K562 (cell line): ENCODE measurements around the gene TMC5. TPM values are rescaled to one million over a fixed set of nuclear protein-coding genes. Genes with fewer than 3 reads are reported as not detected.

Source experiments
- ATAC-seq: fragments of 200-7000 bp; cut with Tn5 transposase; 3 replicates; pipeline ENCODE4 v1.9.1; 2020; ENCODE audit warnings: moderate library complexity
- BruUV-seq: library from RNA; stranded (reverse); fragments of 400-500 nt; replicated peaks from 2 replicates; lab custom pipeline; 2021; lab: Mats Ljungman, UMichigan
- CTCF ChIA-PET: fragments of 300-600 bp; formaldehyde crosslinking; extraction: SDS; loops from one replicate; lab custom pipeline; 2021; ENCODE audit warnings: low intra/inter-chr PET ratio; lab: Yijun Ruan, JAX
- POLR2A ChIA-PET: fragments of 300-600, 350-650 bp; sonication (Branson Sonifier 250); formaldehyde crosslinking; extraction: SDS; loops from one replicate; lab custom pipeline; 2021; ENCODE audit warnings: antibody characterized with exemption, inconsistent platforms; lab: Yijun Ruan, JAX
- DNase-seq, 4 experiments: peaks; one replicate each; pipeline versions ENCODE4 v3.0.0 to v3.0.0-alpha.2; 2011 to 2018; ENCODE audit warnings: low spot score in 3 of 4, mixed read lengths in 3 of 4; ENCODE audit errors: extremely low read depth in 1 of 4
- FAIRE-seq: peaks from 2 replicates; lab custom pipeline; 2011; peaks lifted over from hg19 to GRCh38; lab: Jason Lieb, UNC
- H2AFZ ChIP-seq: 2 replicates; pipeline ENCODE4 v1.6.0; 2011; ENCODE audit warnings: low read depth, low read length, control low read depth, inconsistent platforms
- H3K27ac ChIP-seq: fragments of 200-600 bp; 3 replicates; pipeline ENCODE4 v1.8.0; 2011; ENCODE audit warnings: low read depth, mild to moderate bottlenecking, control low read depth, inconsistent platforms, low read length, moderate library complexity, mixed read lengths; ENCODE audit errors: extremely low read depth
- H3K27me3 ChIP-seq, 2 experiments: fragments of 300-600 bp in 1 of 2; 2 replicates in 1 of 2; 3 replicates in 1 of 2; pipeline versions ENCODE4 v1.6.0 to v1.8.0; 2011; ENCODE audit warnings: inconsistent platforms in 2 of 2, low read length in 2 of 2, mild to moderate bottlenecking in 1 of 2, mixed read lengths in 1 of 2, moderate library complexity in 1 of 2; ENCODE audit not compliant: control insufficient read depth in 2 of 2, insufficient read depth in 2 of 2
- H3K36me3 ChIP-seq: fragments of 300-600 bp; 3 replicates; pipeline ENCODE4 v1.8.0; 2011; ENCODE audit warnings: mild to moderate bottlenecking, low read length, inconsistent platforms; ENCODE audit not compliant: control insufficient read depth, insufficient read depth
- H3K4me1 ChIP-seq, 2 experiments: fragments of 200-600 bp in 1 of 2; replicated peaks in 1 of 2; 2 replicates in 1 of 2; 3 replicates in 1 of 2; pipeline versions ENCODE4 v1.5.1 to v1.8.0; 2011; ENCODE audit warnings: inconsistent platforms in 2 of 2, low read length in 2 of 2, mild to moderate bottlenecking in 1 of 2, mixed read lengths in 1 of 2, moderate library complexity in 1 of 2; ENCODE audit not compliant: control insufficient read depth in 2 of 2, insufficient read depth in 2 of 2
- H3K4me2 ChIP-seq: 2 replicates; pipeline ENCODE4 v1.6.1; 2011; ENCODE audit warnings: low read length, control low read depth, inconsistent platforms, mixed read lengths; ENCODE audit not compliant: insufficient read depth
- H3K4me3 ChIP-seq: fragments of 200-600 bp; sonication (generic), shearing (Covaris generic); 2 replicates; pipeline ENCODE4 v1.5.1; 2016; ENCODE audit warnings: control low read depth, inconsistent platforms
- H3K79me2 ChIP-seq: fragments of 200-600 bp; 3 replicates; pipeline ENCODE4 v1.8.0; 2011; ENCODE audit warnings: low read length, inconsistent platforms; ENCODE audit not compliant: control insufficient read depth, insufficient read depth
- H3K9ac ChIP-seq, 2 experiments: 2 replicates each; pipeline versions ENCODE4 v1.6.0 to v1.6.1; 2011; ENCODE audit warnings: low read depth in 2 of 2, low read length in 2 of 2, control low read depth in 1 of 2, inconsistent platforms in 1 of 2, mild to moderate bottlenecking in 1 of 2, mixed read lengths in 1 of 2; ENCODE audit not compliant: insufficient read depth in 1 of 2
- H3K9me1 ChIP-seq: one replicate; pipeline ENCODE4 v1.6.0; 2011; ENCODE audit warnings: inconsistent platforms, mild to moderate bottlenecking, low read length, moderate library complexity; ENCODE audit not compliant: control insufficient read depth, insufficient read depth
- H3K9me3 ChIP-seq: replicated peaks from 2 replicates; pipeline ENCODE4 v1.5.1; 2011; ENCODE audit warnings: low read depth, low read length, inconsistent platforms; ENCODE audit not compliant: control insufficient read depth, insufficient read depth
- H4K20me1 ChIP-seq: replicated peaks from 2 replicates; pipeline ENCODE4 v1.6.1; 2011; ENCODE audit warnings: low read length, inconsistent platforms, mixed read lengths; ENCODE audit not compliant: control insufficient read depth, insufficient read depth
- MCM3 ChIP-seq: fragments of 450-650 bp; IDR thresholded peaks from 2 replicates; pipeline ENCODE4 v1.6.1; 2016
- RBBP5 ChIP-seq: fragments of 200-600 bp; sonication (generic); IDR thresholded peaks from 2 replicates; pipeline ENCODE4 v1.6.1; 2012; ENCODE audit warnings: borderline replicate concordance, mild to moderate bottlenecking, low read length, control low read depth, inconsistent platforms; ENCODE audit not compliant: insufficient read depth, poor library complexity, severe bottlenecking
- ZNF395 ChIP-seq: fragments of 200-800 bp; sonication (Bioruptor generic); IDR thresholded peaks from 2 replicates; pipeline ENCODE4 v1.6.1; 2017; ENCODE audit warnings: missing genetic modification characterization, missing compliant biosample characterization
- WGBS: fragments of 100-300 bp; shearing (Covaris generic); methylation state at CpG from one replicate; pipeline ENCODE4 v1.1.6; 2016; ENCODE audit warnings: low coverage, mixed read lengths; ENCODE audit not compliant: insufficient coverage; ENCODE audit errors: missing lambda C conversion rate; 5-methylcytosine and 5-hydroxymethylcytosine counted together
- in situ Hi-C: fragments of 300-500 bp; cut with MboI; formaldehyde crosslinking; loops from 4 replicates; pipeline ENCODE4 v1.15.0; 2018; ENCODE audit warnings: inconsistent platforms, mixed read lengths
- intact Hi-C: fragments of 100-400 bp; cut with micrococcal nuclease; formaldehyde crosslinking; loops from 2 replicates; pipeline ENCODE4 v1.14.2; 2022
- polyA plus RNA-seq, 8 experiments: library from polyadenylated mRNA; depleted of rRNA in 4 of 8; stranded (reverse) in 5 of 8; unstranded in 3 of 8; fragments of >200 nt; fragmentation: Nextera tagmentation in 2 of 8; fragmentation: Illumina TruSeq in 1 of 8; extraction: Ambion mirVana in 2 of 8; extraction: Trizol in 1 of 8; gene quantifications; 2 replicates each; pipeline versions ENCODE4 v1.2.1 to v1.2.3, GENCODE V29; 2011 to 2014; ENCODE audit warnings: inconsistent platforms in 1 of 8, missing spikeins in 1 of 8
- total RNA-seq, 7 experiments: library from RNA; depleted of rRNA in 6 of 7; stranded (reverse); fragments of >200 nt in 6 of 7; fragmentation: Illumina TruSeq in 2 of 7; extraction: Trizol in 2 of 7; gene quantifications; 2 replicates each; pipeline versions ENCODE4 v1.2.1 to v1.2.3, GENCODE V29; 2011 to 2021; ENCODE audit warnings: low replicate concordance in 1 of 7

The TMC5 gene
- total and polyA plus RNA-seq, 9 of the 15 experiments (the other 6 are each of a cell fraction or from before 2014, with no cell fraction given), result 0.83 to 2.6 (median 1.6) TPM

GRCh38 chr16:19524356-19524615 is 106.6 kb downstream of the TMC5 start:
- no peaks in the 10 kb centered on the region for H4K20me1 ChIP-seq
- no peaks in the 10 kb centered on the region for H3K9me3 ChIP-seq
- peaks cover 53% of the 10 kb centered on the region for H3K79me2 ChIP-seq
- CTCF ChIA-PET, result no interaction called here
- peak overlapping the region; percentile 71 to 97 for H3K9ac ChIP-seq
- in situ Hi-C loops (no loop called here), intact Hi-C loops (loop anchor here (5.0 to 10.0 kb wide), 2 partner anchors 129 to 1148 kb away; no protein-coding TSS in a partner anchor)
- ATAC-seq (peak; percentile 6), FAIRE-seq (no peak), DNase-seq (no peak)
- H3K27ac ChIP-seq, result peak overlapping the region; percentile 71
- H3K9me1 ChIP-seq, result no peaks in the 10 kb centered on the region
- peak overlapping the region; percentile 92 for H3K4me2 ChIP-seq
- peaks cover 27 to 31% of the 10 kb centered on the region in 2 experiments; a peak in 4 of 5 replicates for H3K4me1 ChIP-seq
- peaks cover 23% of the 10 kb centered on the region for H3K36me3 ChIP-seq
- POLR2A ChIA-PET, result interaction anchor here (0.6 to 1.9 kb wide), 8 partner anchors 10 to 1270 kb away, joined by 3 to 7 read pairs (median 4); no protein-coding TSS in a partner anchor
- peak overlapping the region; percentile 92 for H3K4me3 ChIP-seq
- H3K27me3 ChIP-seq, result no peaks in the 10 kb centered on the region
- WGBS, result 0% methylated on average over 10 of the region's 11 CpGs
- H2AFZ ChIP-seq, result peak overlapping the region; percentile 93
- BruUV-seq, result no TSS peak
- TF ChIP-seq RBBP5 (peak; percentile 57), ZNF395 (0 out of 2 replicates have a peak, but pooled peaks have one; percentile 11), MCM3 (no peak)
